GM12864 (cell line): ENCODE data around the gene COL10A1.

Source experiments
- DNase-seq: peaks from one replicate; pipeline ENCODE4 v3.0.0-alpha.2; 2011; ENCODE audit warnings: low read depth
- H3K4me3 ChIP-seq: 2 replicates; pipeline ENCODE4 v1.5.1; 2011; ENCODE audit warnings: mild to moderate bottlenecking, low read depth, low read length, control low read depth
- TF ChIP-seq, protein P1 (sequence below): IDR thresholded peaks from 2 replicates; pipeline ENCODE4 v1.5.1; 2011; ENCODE audit warnings: low read depth, mild to moderate bottlenecking, moderate library complexity, low read length, control low read depth, inconsistent platforms; ENCODE audit errors: missing control alignments

The COL10A1 gene

DNA sequence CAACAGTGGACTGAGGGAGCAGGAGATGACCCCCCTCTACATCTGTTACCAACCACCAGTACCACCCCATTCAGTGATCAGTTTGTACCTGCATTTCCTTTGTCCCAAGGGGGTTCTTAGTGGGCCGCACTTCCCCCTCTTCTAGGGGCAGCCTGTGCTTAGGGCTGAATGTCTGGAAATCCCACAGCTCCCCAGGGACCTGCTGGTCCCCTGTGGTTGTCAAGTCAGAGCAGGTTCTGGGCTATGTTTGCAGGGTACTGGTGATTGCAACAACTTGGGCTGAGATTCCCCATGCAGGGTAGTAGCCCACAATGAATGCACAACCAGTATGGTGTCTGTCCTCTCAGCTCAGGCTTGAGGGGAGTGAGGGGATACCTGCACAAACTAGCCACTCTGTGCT is 39.7 kb upstream of the COL10A1 start:
- TF ChIP-seq, protein P1, sequence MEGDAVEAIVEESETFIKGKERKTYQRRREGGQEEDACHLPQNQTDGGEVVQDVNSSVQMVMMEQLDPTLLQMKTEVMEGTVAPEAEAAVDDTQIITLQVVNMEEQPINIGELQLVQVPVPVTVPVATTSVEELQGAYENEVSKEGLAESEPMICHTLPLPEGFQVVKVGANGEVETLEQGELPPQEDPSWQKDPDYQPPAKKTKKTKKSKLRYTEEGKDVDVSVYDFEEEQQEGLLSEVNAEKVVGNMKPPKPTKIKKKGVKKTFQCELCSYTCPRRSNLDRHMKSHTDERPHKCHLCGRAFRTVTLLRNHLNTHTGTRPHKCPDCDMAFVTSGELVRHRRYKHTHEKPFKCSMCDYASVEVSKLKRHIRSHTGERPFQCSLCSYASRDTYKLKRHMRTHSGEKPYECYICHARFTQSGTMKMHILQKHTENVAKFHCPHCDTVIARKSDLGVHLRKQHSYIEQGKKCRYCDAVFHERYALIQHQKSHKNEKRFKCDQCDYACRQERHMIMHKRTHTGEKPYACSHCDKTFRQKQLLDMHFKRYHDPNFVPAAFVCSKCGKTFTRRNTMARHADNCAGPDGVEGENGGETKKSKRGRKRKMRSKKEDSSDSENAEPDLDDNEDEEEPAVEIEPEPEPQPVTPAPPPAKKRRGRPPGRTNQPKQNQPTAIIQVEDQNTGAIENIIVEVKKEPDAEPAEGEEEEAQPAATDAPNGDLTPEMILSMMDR: no peak
- no peak overlapping the region for H3K4me3 ChIP-seq
- peak; percentile 3 for DNase-seq

DNA sequence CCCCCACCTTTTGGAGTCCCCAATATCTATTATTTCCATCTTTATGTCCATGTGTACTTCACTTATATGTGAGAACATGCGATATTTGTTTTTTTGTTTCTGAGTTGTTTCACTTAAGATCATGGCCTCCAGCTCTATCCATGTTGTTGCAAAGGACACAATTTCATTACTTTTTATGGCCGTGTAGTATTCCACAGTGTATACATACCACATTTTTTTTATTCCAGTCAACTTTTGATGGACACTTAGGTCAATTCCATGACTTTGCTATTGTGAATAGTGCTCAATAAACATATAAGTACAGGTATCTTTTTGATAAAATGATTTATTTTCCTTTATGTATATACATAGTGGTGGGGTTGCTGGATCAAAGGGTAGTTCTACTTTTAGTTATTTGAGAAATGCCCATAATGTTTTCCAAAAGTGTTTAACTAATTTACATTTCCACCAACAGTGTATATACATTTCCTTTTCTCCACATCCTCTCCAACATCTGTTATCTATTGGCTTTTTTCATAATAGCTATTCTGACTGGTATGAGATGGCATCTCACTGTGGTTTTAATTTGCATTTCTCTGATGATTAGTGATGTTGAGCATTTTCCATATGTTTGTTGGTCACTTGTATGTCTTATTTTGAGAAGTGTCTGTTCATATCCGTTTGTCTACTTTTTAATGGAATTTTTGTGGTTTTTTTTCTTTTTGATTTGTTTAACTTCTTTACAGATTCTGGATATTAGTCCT is 34.0 kb upstream of the COL10A1 start:
- TF ChIP-seq, protein P1: no peak
- no peak overlapping the region for H3K4me3 ChIP-seq
- no peak for DNase-seq

DNA sequence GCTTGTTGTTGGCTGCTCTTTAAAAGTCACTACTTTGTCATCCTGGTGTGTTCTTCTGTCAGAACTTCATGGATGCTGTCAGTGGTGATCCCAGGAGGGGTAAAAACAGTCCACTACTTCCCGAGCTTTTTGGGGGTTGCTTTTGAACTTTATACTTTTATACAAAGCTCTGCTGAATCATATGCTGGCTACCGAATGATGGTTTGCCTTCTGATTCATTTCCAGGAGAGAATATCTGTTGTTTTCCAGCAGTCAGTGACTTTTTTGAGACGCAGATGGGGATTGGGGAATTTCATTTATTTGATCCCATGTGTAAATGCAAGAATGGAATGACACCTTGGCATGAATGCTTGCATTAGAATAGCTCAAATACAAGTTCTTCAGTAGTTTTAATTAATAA is 32.7 kb upstream of the COL10A1 start:
- no peak overlapping the region for H3K4me3 ChIP-seq
- no peak for DNase-seq
- TF ChIP-seq, protein P1: no peak

DNA sequence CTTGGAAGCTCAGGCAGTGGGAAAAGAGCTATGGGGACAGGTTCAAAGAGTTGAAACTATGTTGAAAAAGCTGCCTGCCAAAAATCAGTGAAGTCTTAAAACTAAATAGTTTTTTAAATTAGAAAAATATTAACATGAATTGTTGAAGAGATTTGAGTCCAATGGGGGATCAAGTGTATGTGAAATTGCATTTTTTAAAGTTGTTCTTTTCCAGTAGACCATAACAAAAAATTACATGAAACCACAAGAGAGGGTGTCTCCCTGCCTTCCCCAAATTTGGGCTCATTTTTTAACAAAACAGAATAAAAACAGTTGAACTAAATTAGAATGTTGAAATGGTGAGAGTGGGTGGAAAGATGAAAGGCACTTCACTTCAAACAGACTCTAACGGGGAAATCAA is 31.5 kb upstream of the COL10A1 start:
- no peak for DNase-seq
- TF ChIP-seq, protein P1: no peak
- H3K4me3 ChIP-seq: no peak overlapping the region

DNA sequence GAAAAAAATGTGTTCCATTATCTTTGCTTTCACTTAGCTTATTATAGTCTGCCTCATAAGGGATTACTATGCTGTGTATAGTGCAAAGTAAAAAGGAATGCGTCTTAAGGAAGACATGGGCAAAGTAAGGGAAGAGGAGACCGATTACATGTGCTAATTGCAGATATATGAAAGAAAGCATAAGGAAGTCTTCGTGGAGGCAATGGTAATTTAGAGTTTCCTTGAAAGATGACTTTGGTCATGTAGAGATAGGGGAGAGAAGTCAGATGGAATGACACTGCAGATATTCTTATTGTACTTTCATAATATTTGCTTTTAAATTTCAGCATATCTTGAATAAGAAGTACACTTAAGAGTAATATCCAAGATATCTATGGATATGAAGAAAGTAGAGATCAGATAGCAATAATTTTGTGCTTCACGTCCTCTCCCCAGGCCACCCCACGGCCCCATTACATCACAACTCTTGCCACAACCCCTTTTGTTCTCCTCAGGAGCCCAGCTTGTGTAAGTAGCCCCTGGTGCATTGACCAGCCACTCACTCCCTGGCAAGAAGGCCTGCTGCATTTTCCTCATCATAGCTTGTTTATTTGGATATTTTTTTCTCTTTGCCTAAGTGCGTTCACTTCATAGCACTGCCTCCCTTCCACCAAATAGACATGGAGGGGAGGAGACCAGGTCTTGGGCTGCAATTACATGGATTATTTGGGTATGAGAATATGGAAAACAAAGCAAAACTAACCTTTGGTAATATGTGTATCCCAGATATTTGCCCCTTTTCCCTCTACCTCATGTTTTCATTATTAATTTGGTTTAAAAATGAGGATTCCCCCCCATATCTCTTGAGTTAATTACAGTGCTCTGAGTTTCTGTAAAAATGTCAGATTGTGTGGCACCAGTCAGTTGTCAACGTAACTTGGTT is 30.7 kb upstream of the COL10A1 start:
- H3K4me3 ChIP-seq: no peak overlapping the region
- TF ChIP-seq, protein P1: no peak
- no peak for DNase-seq

DNA sequence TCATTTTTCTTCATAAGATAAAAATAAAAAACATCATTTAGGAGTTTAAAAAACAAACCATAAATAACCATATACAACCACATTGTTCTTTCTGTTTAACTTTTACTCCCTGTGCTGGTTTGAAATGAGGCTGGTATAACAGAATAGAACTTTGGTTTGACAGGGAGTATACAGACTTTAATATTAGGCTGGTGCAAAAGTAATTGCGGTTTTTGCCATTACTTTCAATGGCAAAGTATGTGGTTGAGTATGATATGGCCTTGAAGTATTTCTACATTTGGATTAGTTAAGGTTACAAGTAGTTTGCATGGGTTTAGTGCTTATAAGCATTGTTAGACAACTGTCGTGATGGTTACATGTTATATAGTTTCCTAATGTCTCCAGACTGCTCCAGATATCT is 29.0 kb upstream of the COL10A1 start:
- no peak overlapping the region for H3K4me3 ChIP-seq
- TF ChIP-seq, protein P1: no peak
- no peak for DNase-seq
